ENCODE results near the gene TTLL8.

Gene TTLL8

GRCh38 chr22:50001388-50002231, 56.5 kb downstream of the TTLL8 start:
- Histone ChIP-seq H3K9ac (ENCODE audit: low read length) (no peak overlapping the region), H3K9me3 (replicated peaks; ENCODE audit: insufficient read depth, low read length) (no peaks in the 10 kb centered on the region), H2AFZ (ENCODE audit: low read length) (no peak overlapping the region), H3K4me2 (ENCODE audit: low read depth, low read length) (no peak overlapping the region), H3K79me2 (ENCODE audit: low read length) (no peaks in the 10 kb centered on the region), H3K36me3 (replicated peaks; ENCODE audit: insufficient read depth, low read length) (no peaks in the 10 kb centered on the region), H3K4me3 (ENCODE audit: low read length) (no peak overlapping the region), H3K4me1 (ENCODE audit: low read length) (no peaks in the 10 kb centered on the region), H3F3A (ENCODE audit: insufficient read depth, low read length) (no peaks in the 10 kb centered on the region), H3K9me2 (replicated peaks; ENCODE audit: insufficient read depth, low read length) (no peaks in the 10 kb centered on the region), H3K27me3 (replicated peaks; ENCODE audit: insufficient read depth, low read length) (peaks cover 55% of the 10 kb centered on the region), H3K27ac (ENCODE audit: low read length) (no peak overlapping the region), H4K20me1 (ENCODE audit: insufficient read depth, low read length) (no peaks in the 10 kb centered on the region)
- TF ChIP-seq CTCF (IDR thresholded peaks at IDR 0.05; ENCODE audit: low read length) (no peak), EZH2 (optimal IDR thresholded peaks at IDR 0.05; ENCODE audit: low read depth, low read length) (no peak), EZH2phosphoT487 (IDR thresholded peaks at IDR 0.05; ENCODE audit: low read length) (no peak)
- no peak for DNase-seq

- Histone ChIP-seq H3K9me3 (replicated peaks; ENCODE audit: insufficient read depth, low read length) (no peaks in the 10 kb centered on the region), H3K27ac (ENCODE audit: low read length) (no peak overlapping the region), H3K4me1 (ENCODE audit: low read length) (no peaks in the 10 kb centered on the region), H3K4me3 (ENCODE audit: low read length) (no peak overlapping the region), H3K4me2 (ENCODE audit: low read depth, low read length) (no peak overlapping the region), H3K9ac (ENCODE audit: low read length) (no peak overlapping the region), H3K79me2 (ENCODE audit: low read length) (no peaks in the 10 kb centered on the region), H3K36me3 (replicated peaks; ENCODE audit: insufficient read depth, low read length) (no peaks in the 10 kb centered on the region), H3K9me2 (replicated peaks; ENCODE audit: insufficient read depth, low read length) (no peaks in the 10 kb centered on the region), H4K20me1 (ENCODE audit: insufficient read depth, low read length) (no peaks in the 10 kb centered on the region), H3F3A (ENCODE audit: insufficient read depth, low read length) (no peaks in the 10 kb centered on the region), H3K27me3 (replicated peaks; ENCODE audit: insufficient read depth, low read length) (peaks cover 49% of the 10 kb centered on the region), H2AFZ (ENCODE audit: low read length) (no peak overlapping the region)
- TF ChIP-seq EZH2 (optimal IDR thresholded peaks at IDR 0.05; ENCODE audit: low read depth, low read length) (no peak), CTCF (IDR thresholded peaks at IDR 0.05; ENCODE audit: low read length) (no peak), EZH2phosphoT487 (IDR thresholded peaks at IDR 0.05; ENCODE audit: low read length) (no peak)
- no peak for DNase-seq
Measured at GRCh38 chr22:50000587-50001387, 57.3 kb downstream of the TTLL8 start.

- Histone ChIP-seq H2AFZ (ENCODE audit: low read length) (no peak overlapping the region), H3K4me3 (ENCODE audit: low read length) (no peak overlapping the region)
Measured at GRCh38 chr22:49999946-50000586, 58.0 kb downstream of the TTLL8 start.

More at GRCh38 chr22:49999946-50000586, 58.0 kb downstream of the TTLL8 start:
- Histone ChIP-seq H3K4me1 (ENCODE audit: low read length) (no peaks in the 10 kb centered on the region), H3K9me2 (replicated peaks; ENCODE audit: insufficient read depth, low read length) (no peaks in the 10 kb centered on the region), H4K20me1 (ENCODE audit: insufficient read depth, low read length) (no peaks in the 10 kb centered on the region), H3K36me3 (replicated peaks; ENCODE audit: insufficient read depth, low read length) (no peaks in the 10 kb centered on the region), H3K9me3 (replicated peaks; ENCODE audit: insufficient read depth, low read length) (no peaks in the 10 kb centered on the region), H3K4me2 (ENCODE audit: low read depth, low read length) (no peak overlapping the region), H3K27ac (ENCODE audit: low read length) (no peak overlapping the region), H3K9ac (ENCODE audit: low read length) (no peak overlapping the region), H3F3A (ENCODE audit: insufficient read depth, low read length) (no peaks in the 10 kb centered on the region), H3K79me2 (ENCODE audit: low read length) (no peaks in the 10 kb centered on the region), H3K27me3 (replicated peaks; ENCODE audit: insufficient read depth, low read length) (peaks cover 42% of the 10 kb centered on the region)
- no peak for DNase-seq
- TF ChIP-seq EZH2 (optimal IDR thresholded peaks at IDR 0.05; ENCODE audit: low read depth, low read length) (no peak), CTCF (IDR thresholded peaks at IDR 0.05; ENCODE audit: low read length) (no peak), EZH2phosphoT487 (IDR thresholded peaks at IDR 0.05; ENCODE audit: low read length) (no peak)
